ENCODE measurements around the gene KRT15. TPM values are rescaled to one million over a fixed set of nuclear protein-coding genes. Genes with fewer than 3 reads are reported as not detected.

Gene KRT15
- 3.3 TPM in 1 of 2 replicates, not detected in the other for total RNA-seq

GRCh38 chr17:41518789-41519449, at the start of gene KRT15:
KRT15 (minus strand) TSS chr17:41518890; CDS start chr17:41518827, 63 bp downstream.

GRCh38 chr17:41505007-41505808, 13.5 kb downstream of the KRT15 start, which contains the start of gene KRT13:
KRT13 (minus strand) TSS chr17:41505612; CDS start chr17:41505550, 62 bp downstream.

GRCh38 chr17:41489531-41489930, 29.2 kb downstream of the KRT15 start, which contains the start of gene KRT36:
KRT36 (minus strand) TSS chr17:41489910; CDS start chr17:41489864, 46 bp downstream.

GRCh38 chr17:41481036-41481435, 37.7 kb downstream of the KRT15 start, which contains the start of gene KRT35:
KRT35 (minus strand) TSS chr17:41481151; CDS start chr17:41481097, 54 bp downstream.

GRCh38 chr17:41466988-41467387, 51.7 kb downstream of the KRT15 start, which contains the start of gene KRT32:
KRT32 (minus strand) TSS chr17:41467386; CDS start chr17:41467325, 61 bp downstream.

Small RNAs within 50 kb of the gene (small RNA-seq; reads per million reads assigned to genes)
- gene RNU2-32P (ENCODE audit: low replicate concordance) = 6.6 reads per million, percentile 91 among the genes with 10 or more reads in this experiment

Other genes starting within 250 kb of the KRT15 start
- not detected in 2 replicates for gene KRTAP9-7, start 243.2 kb downstream of the KRT15 start, total RNA-seq
- gene KRTAP29-1, start 216.0 kb downstream of the KRT15 start, total RNA-seq = not detected in 2 replicates
- not detected in 2 replicates for gene KRTAP16-1, start 209.6 kb downstream of the KRT15 start, total RNA-seq
- not detected in 2 replicates for gene KRTAP17-1, start 203.2 kb downstream of the KRT15 start, total RNA-seq
- gene KRT33A, start 168.1 kb downstream of the KRT15 start, total RNA-seq = not detected in 2 replicates
- gene KRT33B, start 149.1 kb downstream of the KRT15 start, total RNA-seq = not detected in 2 replicates
- 2.2 and 4.7 TPM in 2 replicates for gene KRT34, start 136.6 kb downstream of the KRT15 start, total RNA-seq
- gene KRT31, start 121.3 kb downstream of the KRT15 start, total RNA-seq = not detected in 2 replicates
- not detected in 2 replicates for gene KRT37, start 94.3 kb downstream of the KRT15 start, total RNA-seq
- gene KRT38, start 77.9 kb downstream of the KRT15 start, total RNA-seq = under 0.01 TPM in 1 of 2 replicates, not detected in the other
- gene KRT32, start 51.5 kb downstream of the KRT15 start, total RNA-seq = not detected in 2 replicates
- gene KRT35, start 37.7 kb downstream of the KRT15 start, total RNA-seq = not detected in 2 replicates
- 0.22 TPM in 1 of 2 replicates, not detected in the other for gene KRT36, start 29.0 kb downstream of the KRT15 start, total RNA-seq
- not detected in 2 replicates for gene KRT13, start 13.3 kb downstream of the KRT15 start, total RNA-seq
- gene KRT19, start 9.4 kb upstream of the KRT15 start, total RNA-seq = 154 and 259 TPM in 2 replicates
- not detected in 2 replicates for gene KRT9, start 53.2 kb upstream of the KRT15 start, total RNA-seq
- gene KRT14, start 68.0 kb upstream of the KRT15 start, total RNA-seq = 1.0 TPM in 1 of 2 replicates, not detected in the other
- not detected in 2 replicates for gene KRT16, start 93.9 kb upstream of the KRT15 start, total RNA-seq
- gene KRT17, start 105.7 kb upstream of the KRT15 start, total RNA-seq = 0.66 and 5.2 TPM in 2 replicates
- gene EIF1, start 170.0 kb upstream of the KRT15 start, total RNA-seq = 88.9 and 135 TPM in 2 replicates
- gene GAST, start 193.4 kb upstream of the KRT15 start, total RNA-seq = not detected in 2 replicates
- 0.14 and 0.44 TPM in 2 replicates for gene HAP1, start 215.8 kb upstream of the KRT15 start, total RNA-seq

All from placental pericyte (primary cell).